AG09309 (cell line): ENCODE results near the gene CD9.

ENCODE experiments used
- DNase-seq: peaks from one replicate; pipeline ENCODE4 v3.0.0-alpha.2; 2010; ENCODE audit warnings: low read depth
- H3K4me3 ChIP-seq: 2 replicates; pipeline ENCODE4 v1.5.1; 2011; ENCODE audit warnings: mild to moderate bottlenecking, low read depth, low read length, moderate library complexity; ENCODE audit not compliant: control insufficient read depth
- CTCF ChIP-seq: IDR thresholded peaks from 2 replicates; pipeline ENCODE4 v1.5.1; 2011; ENCODE audit warnings: mild to moderate bottlenecking, low read depth, low read length, inconsistent platforms; ENCODE audit not compliant: insufficient read depth, control insufficient read depth; ENCODE audit errors: missing control alignments

CD9 gene

GRCh38 chr12:6234214-6234613 lies 34.0 kb downstream of the CD9 start:
- no peak for TF ChIP-seq CTCF
- H3K4me3 ChIP-seq = no peak overlapping the region
- peak; percentile 23 for DNase-seq

GRCh38 chr12:6234906-6235305 lies 34.7 kb downstream of the CD9 start:
- no peak for TF ChIP-seq CTCF
- no peak for DNase-seq
- H3K4me3 ChIP-seq = no peak overlapping the region

GRCh38 chr12:6235499-6235898 lies 35.3 kb downstream of the CD9 start:
- no peak for DNase-seq
- no peak overlapping the region for H3K4me3 ChIP-seq
- TF ChIP-seq CTCF = no peak

GRCh38 chr12:6235906-6236640 lies 35.9 kb downstream of the CD9 start:
- no peak for DNase-seq
- no peak for TF ChIP-seq CTCF
- no peak overlapping the region for H3K4me3 ChIP-seq

GRCh38 chr12:6236641-6236940 lies 36.4 kb downstream of the CD9 start:
- no peak for DNase-seq
- H3K4me3 ChIP-seq = no peak overlapping the region
- TF ChIP-seq CTCF = no peak

GRCh38 chr12:6237830-6238229 lies 37.6 kb downstream of the CD9 start:
- TF ChIP-seq CTCF = no peak
- H3K4me3 ChIP-seq = no peak overlapping the region
- DNase-seq = no peak

- H3K4me3 ChIP-seq = no peak overlapping the region
- no peak for TF ChIP-seq CTCF
- no peak for DNase-seq
Observed at GRCh38 chr12:6238875-6239274, 38.7 kb downstream of the CD9 start.
